ENCODE data around the gene SLC1A5. TPM values are rescaled to one million over a fixed set of nuclear protein-coding genes. Genes with fewer than 3 reads are reported as not detected.
A peak's percentile ranks its signal among the peaks of the same experiment; 100 is the strongest.

SLC1A5 gene
- total and polyA plus RNA-seq, 2 donors (not counting 3 experiments of a cell fraction or from before 2014, with no cell fraction given): 114 TPM

- Histone ChIP-seq H3K27me3 (ENCODE audit: control insufficient read depth in 2 of 2, insufficient read depth in 2 of 2, low read length in 2 of 2) (no peaks in the 10 kb centered on the region), H4K20me1 (replicated peaks; ENCODE audit: control insufficient read depth, extremely low read depth, insufficient read depth, low read length) (no peaks in the 10 kb centered on the region), H2AFZ (ENCODE audit: low read depth, low read length) (no peak overlapping the region), H3K4me3 (replicated peaks in 1 of 3; ENCODE audit: insufficient read depth in 1 of 3, low read depth in 1 of 3, low read length in 3 of 3) (no peak overlapping the region), H3K79me2 (ENCODE audit: control insufficient read depth, insufficient read depth, low read length) (peaks cover 51% of the 10 kb centered on the region), H3K4me2 (ENCODE audit: insufficient read depth, low read length) (no peak overlapping the region), H3K9ac (replicated peaks; ENCODE audit: extremely low read depth, insufficient read depth, low read length) (no peak overlapping the region), H3K9me3 (replicated peaks; ENCODE audit: control insufficient read depth, insufficient read depth, low read length) (no peaks in the 10 kb centered on the region), H3K27ac (ENCODE audit: insufficient read depth, low read depth, low read length) (no peak overlapping the region), H3K9me1 (replicated peaks; ENCODE audit: control insufficient read depth, extremely low read depth, insufficient read depth, low read length) (no peaks in the 10 kb centered on the region), H3K4me1 (ENCODE audit: control insufficient read depth, extremely low read depth, insufficient read depth, low read length) (peaks cover 40% of the 10 kb centered on the region), H3K36me3 (ENCODE audit: control insufficient read depth in 2 of 2, extremely low read depth in 1 of 2, insufficient read depth in 2 of 2, low read length in 2 of 2) (peaks cover 9 to 48% of the 10 kb centered on the region in 2 experiments)
- TF ChIP-seq GATA2 (IDR thresholded peaks at IDR 0.05; ENCODE audit: insufficient read depth, insufficient read length, low read depth, low read length) (no peak), POLR2AphosphoS5 (IDR thresholded peaks at IDR 0.05; ENCODE audit: insufficient read depth, low read depth, low read length) (peak; percentile 7)
- POLR2A ChIA-PET: no interaction called here
- dilution Hi-C loops (cut with MboI; ENCODE audit: extremely low pct_ligation_motif_present, low sequenced_read_pairs): no loop called here
- no peak for FAIRE-seq
- BruUV-seq (replicated peaks): no TSS peak
- intact Hi-C loops (cut with micrococcal nuclease): no loop called here
- CTCF ChIA-PET: interaction anchor here (1.0 to 1.8 kb wide), 6 partner anchors 8 to 107 kb away, joined by 3 to 6 read pairs (median 4); no protein-coding TSS in a partner anchor
- DNase-seq (ENCODE audit: low read depth, low spot score): no peak
These were observed 54.6 kb downstream of the SLC1A5 start for GRCh38 chr19:46733690-46734292.

- Histone ChIP-seq H3K4me1 (ENCODE audit: control insufficient read depth, extremely low read depth, insufficient read depth, low read length) (peaks cover 46% of the 10 kb centered on the region), H3K9me3 (replicated peaks; ENCODE audit: control insufficient read depth, insufficient read depth, low read length) (no peaks in the 10 kb centered on the region), H3K4me2 (ENCODE audit: insufficient read depth, low read length) (no peak overlapping the region), H3K79me2 (ENCODE audit: control insufficient read depth, insufficient read depth, low read length) (peaks cover 44% of the 10 kb centered on the region), H3K27me3 (ENCODE audit: control insufficient read depth in 2 of 2, insufficient read depth in 2 of 2, low read length in 2 of 2) (no peaks in the 10 kb centered on the region), H3K36me3 (ENCODE audit: control insufficient read depth in 2 of 2, extremely low read depth in 1 of 2, insufficient read depth in 2 of 2, low read length in 2 of 2) (peaks cover 9 to 45% of the 10 kb centered on the region in 2 experiments), H4K20me1 (replicated peaks; ENCODE audit: control insufficient read depth, extremely low read depth, insufficient read depth, low read length) (no peaks in the 10 kb centered on the region), H3K9me1 (replicated peaks; ENCODE audit: control insufficient read depth, extremely low read depth, insufficient read depth, low read length) (no peaks in the 10 kb centered on the region), H3K4me3 (replicated peaks in 1 of 3; ENCODE audit: insufficient read depth in 1 of 3, low read depth in 1 of 3, low read length in 3 of 3) (no peak overlapping the region), H2AFZ (ENCODE audit: low read depth, low read length) (no peak overlapping the region), H3K27ac (ENCODE audit: insufficient read depth, low read depth, low read length) (no peak overlapping the region), H3K9ac (replicated peaks; ENCODE audit: extremely low read depth, insufficient read depth, low read length) (no peak overlapping the region)
- ChIA-PET POLR2A (no interaction called here), CTCF (interaction anchor here (0.6 to 1.8 kb wide), 7 partner anchors 9 to 107 kb away, joined by 3 to 6 read pairs (median 4); no protein-coding TSS in a partner anchor)
- FAIRE-seq: peak; percentile 50
- no TSS peak for BruUV-seq (replicated peaks)
- TF ChIP-seq POLR2A (IDR thresholded peaks at IDR 0.05; ENCODE audit: low read depth, low read length) (no peak), GATA2 (IDR thresholded peaks at IDR 0.05; ENCODE audit: insufficient read depth, insufficient read length, low read depth, low read length) (no peak), POLR2AphosphoS5 (IDR thresholded peaks at IDR 0.05; ENCODE audit: insufficient read depth, low read depth, low read length) (no peak), EZH2 (IDR thresholded peaks at IDR 0.05; ENCODE audit: borderline replicate concordance, low read depth, low read length, severe bottlenecking) (no peak), MYC (IDR thresholded peaks at IDR 0.05; ENCODE audit: low read depth, low read length) (no peak), MAX (IDR thresholded peaks at IDR 0.05; ENCODE audit: insufficient read depth, insufficient read length) (no peak), CTCF (IDR thresholded peaks at IDR 0.05; ENCODE audit: extremely low read depth in 1 of 2, insufficient read depth in 1 of 2, low read depth in 1 of 2, low read length in 2 of 2) (no peak), FOS (IDR thresholded peaks at IDR 0.05; ENCODE audit: borderline replicate concordance, insufficient read depth, low read length) (no peak), JUN (IDR thresholded peaks at IDR 0.05; ENCODE audit: borderline replicate concordance, insufficient read depth, insufficient read length, low read depth) (no peak)
- DNase-seq (ENCODE audit: low read depth, low spot score): no peak
- dilution Hi-C loops (cut with MboI; ENCODE audit: extremely low pct_ligation_motif_present, low sequenced_read_pairs) (no loop called here), intact Hi-C loops (cut with micrococcal nuclease) (no loop called here)
These were observed 55.3 kb downstream of the SLC1A5 start for GRCh38 chr19:46732966-46733689.

Data from endothelial cell of umbilical vein (primary cell).